Retina (tissue), 1 donor: Measurements from ENCODE around the gene METTL17.
"Not testable (repeated sequence)": the region's sequence is repeated elsewhere in the genome, so short reads cannot be mapped to it uniquely, and the experiment has no call there.

Experiments used
- DNase-seq: peaks from one replicate; pipeline ENCODE4 v3.0.0-alpha.2; 2016

Gene METTL17, protein sequence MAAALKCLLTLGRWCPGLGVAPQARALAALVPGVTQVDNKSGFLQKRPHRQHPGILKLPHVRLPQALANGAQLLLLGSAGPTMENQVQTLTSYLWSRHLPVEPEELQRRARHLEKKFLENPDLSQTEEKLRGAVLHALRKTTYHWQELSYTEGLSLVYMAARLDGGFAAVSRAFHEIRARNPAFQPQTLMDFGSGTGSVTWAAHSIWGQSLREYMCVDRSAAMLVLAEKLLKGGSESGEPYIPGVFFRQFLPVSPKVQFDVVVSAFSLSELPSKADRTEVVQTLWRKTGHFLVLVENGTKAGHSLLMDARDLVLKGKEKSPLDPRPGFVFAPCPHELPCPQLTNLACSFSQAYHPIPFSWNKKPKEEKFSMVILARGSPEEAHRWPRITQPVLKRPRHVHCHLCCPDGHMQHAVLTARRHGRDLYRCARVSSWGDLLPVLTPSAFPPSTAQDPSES

DNA sequence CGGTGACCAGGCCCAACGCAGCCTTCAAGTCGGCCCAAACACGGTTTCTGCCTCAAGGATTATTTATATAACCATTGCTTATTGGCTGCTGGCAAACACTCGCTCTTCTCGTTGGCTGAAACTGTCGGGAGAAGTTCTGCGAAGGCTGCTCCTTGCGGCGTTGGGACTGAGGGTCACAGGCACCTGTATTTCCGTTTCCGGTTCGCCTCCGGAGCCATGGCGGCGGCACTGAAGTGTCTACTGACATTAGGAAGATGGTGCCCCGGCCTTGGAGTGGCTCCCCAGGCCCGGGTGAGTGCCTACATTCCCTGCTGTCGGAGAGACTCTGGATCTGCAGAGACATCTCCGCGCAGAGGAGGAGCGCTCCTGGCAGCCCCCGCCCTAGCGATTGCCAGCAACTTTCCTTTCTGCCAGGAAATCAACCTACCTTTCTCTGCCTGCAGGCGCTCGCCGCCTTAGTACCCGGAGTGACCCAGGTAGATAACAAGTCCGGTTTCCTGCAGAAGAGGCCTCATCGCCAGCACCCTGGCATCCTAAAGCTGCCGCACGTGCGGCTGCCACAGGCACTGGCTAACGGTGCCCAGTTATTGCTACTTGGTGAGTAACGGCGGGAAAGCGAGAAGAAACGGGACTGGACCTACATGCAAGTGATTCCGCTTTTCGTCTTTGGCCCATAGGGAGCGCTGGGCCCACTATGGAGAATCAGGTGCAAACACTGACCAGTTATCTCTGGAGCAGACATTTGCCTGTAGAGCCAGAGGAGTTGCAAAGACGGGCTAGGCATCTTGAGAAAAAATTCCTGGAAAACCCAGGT, at the start of gene METTL17:
TSS of gene METTL17 (plus strand) at position 194 of the 814 bp plus-strand sequence. CDS start at position 217, 23 bp downstream.
- peak; percentile 93 for DNase-seq

GRCh38 chr14:20945146-20945545, 44.6 kb upstream of the METTL17 start:
- not testable (repeated sequence) for DNase-seq

- not testable (repeated sequence) for DNase-seq
These were observed 43.1 kb upstream of the METTL17 start for GRCh38 chr14:20946707-20947106.

- not testable (repeated sequence) for DNase-seq
These were observed 34.8 kb upstream of the METTL17 start, which contains the start of gene RNASE2 for GRCh38 chr14:20954736-20955537. RNASE2 (plus strand) TSS chr14:20955487; CDS start chr14:20955772, 285 bp downstream.

DNA sequence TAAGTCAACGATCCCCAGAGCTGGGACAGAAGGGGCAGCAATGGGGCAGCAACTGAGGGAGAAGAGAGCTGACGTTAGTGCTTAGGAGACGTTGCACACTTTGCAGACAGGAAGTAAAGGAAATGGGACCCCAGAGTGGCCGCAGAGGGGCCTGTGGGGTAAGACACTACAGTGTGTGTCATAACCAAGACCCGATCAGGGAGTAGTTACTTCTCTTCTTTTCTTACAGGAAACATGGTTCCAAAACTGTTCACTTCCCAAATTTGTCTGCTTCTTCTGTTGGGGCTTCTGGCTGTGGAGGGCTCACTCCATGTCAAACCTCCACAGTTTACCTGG, 34.3 kb upstream of the METTL17 start:
- DNase-seq, result not testable (repeated sequence)

DNA sequence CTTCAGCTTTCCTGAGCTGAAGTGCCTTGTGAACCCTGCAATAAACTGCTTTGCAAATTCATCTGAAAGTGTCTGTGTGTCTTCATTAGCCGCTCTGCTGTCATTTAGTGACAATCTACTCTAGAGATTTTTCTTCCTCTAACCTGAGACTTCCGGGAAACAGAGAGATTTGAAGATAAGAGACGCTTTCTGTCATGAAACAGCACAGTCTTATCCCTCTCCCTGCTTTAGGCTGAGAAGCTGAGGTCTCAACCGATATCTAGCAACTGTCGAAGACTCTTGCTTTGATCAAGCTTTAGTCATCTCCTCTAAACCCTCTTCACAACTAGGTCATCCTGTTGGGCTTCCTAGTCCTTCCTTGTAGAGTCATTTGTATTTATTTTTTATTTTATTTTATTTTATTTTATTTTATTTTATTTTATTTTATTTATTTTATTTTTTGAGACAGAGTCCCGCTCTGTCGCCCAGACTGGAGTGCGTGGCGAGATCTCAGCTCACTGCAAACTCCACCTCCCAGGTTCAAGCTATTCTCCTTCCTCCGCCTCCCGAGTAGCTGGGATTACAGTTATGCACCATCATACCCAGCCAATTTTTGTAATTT, 33.3 kb upstream of the METTL17 start:
- DNase-seq, result no peak

- DNase-seq, result not testable (repeated sequence)
These were observed 30.8 kb upstream of the METTL17 start for GRCh38 chr14:20958946-20959345.

- no peak for DNase-seq
These were observed 20.4 kb upstream of the METTL17 start for GRCh38 chr14:20969336-20969735.

DNA sequence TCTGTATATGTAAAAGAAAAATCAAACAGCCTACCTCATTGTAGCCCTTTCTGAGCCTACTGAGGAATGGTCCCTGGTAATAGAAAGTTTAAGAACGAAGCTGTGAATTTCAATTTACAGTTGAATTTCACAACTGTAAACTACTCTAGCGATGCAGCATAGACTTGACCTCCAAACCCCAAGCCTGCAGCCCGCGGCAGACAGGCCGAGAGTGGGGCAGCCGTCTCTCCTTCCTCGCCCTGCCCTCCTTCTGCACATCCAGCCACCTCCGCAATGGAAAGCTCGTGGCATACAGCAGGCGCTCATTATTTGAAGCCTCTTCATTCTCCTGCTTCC, 19.2 kb upstream of the METTL17 start:
- no peak for DNase-seq

- DNase-seq, result peak; percentile 96
These were observed 18.6 kb upstream of the METTL17 start for GRCh38 chr14:20970983-20971704.

- DNase-seq, result no peak
These were observed 18.1 kb upstream of the METTL17 start for GRCh38 chr14:20971705-20972021.

GRCh38 chr14:20973501-20973900, 16.3 kb upstream of the METTL17 start:
- no peak for DNase-seq

GRCh38 chr14:20976291-20976690, 13.5 kb upstream of the METTL17 start:
- DNase-seq, result no peak

DNA sequence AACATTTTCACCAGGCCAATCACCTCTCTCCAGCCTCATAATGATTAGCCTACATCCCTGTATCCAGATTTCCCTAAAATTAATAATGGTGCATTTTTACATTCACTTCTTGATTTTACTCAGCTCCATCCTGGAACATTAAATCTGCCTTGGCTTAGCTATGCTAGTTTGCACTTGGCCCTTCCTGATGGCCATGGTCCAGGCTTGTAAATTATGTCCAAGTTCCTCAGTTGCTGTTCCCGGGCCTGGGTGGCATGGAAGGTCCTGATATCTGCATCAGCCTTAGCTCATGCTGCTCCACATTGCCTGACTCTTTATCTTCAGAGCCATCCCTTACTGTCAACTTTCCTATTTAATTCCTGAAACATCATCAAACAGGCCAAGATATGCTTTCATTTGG, 11.1 kb upstream of the METTL17 start:
- DNase-seq, result no peak

DNA sequence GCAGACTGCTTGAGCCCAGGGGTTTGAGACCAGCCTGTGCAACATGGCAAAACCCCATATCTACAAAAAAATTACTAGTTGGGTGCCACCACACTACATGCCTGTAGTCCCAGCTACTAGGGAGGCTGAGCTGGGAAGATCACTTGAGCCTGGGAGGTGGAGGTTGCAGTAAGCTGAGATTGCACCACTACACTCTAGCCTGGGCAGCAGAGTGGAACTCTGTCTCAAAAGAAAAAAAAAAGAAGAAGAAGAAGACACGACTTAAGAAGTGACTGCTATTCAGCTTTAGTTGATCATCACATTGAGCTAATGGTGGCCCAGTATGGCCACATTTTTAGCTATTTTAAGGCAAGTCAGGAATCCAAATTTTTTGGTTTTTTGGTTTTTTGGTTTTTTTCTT, 8.9 kb upstream of the METTL17 start:
- no peak for DNase-seq

- no peak for DNase-seq
These were observed 7.0 kb upstream of the METTL17 start for GRCh38 chr14:20982646-20983369.

GRCh38 chr14:20985650-20986049, 4.1 kb upstream of the METTL17 start:
- not testable (repeated sequence) for DNase-seq

GRCh38 chr14:20986811-20987210, 3.0 kb upstream of the METTL17 start:
- no peak for DNase-seq

DNA sequence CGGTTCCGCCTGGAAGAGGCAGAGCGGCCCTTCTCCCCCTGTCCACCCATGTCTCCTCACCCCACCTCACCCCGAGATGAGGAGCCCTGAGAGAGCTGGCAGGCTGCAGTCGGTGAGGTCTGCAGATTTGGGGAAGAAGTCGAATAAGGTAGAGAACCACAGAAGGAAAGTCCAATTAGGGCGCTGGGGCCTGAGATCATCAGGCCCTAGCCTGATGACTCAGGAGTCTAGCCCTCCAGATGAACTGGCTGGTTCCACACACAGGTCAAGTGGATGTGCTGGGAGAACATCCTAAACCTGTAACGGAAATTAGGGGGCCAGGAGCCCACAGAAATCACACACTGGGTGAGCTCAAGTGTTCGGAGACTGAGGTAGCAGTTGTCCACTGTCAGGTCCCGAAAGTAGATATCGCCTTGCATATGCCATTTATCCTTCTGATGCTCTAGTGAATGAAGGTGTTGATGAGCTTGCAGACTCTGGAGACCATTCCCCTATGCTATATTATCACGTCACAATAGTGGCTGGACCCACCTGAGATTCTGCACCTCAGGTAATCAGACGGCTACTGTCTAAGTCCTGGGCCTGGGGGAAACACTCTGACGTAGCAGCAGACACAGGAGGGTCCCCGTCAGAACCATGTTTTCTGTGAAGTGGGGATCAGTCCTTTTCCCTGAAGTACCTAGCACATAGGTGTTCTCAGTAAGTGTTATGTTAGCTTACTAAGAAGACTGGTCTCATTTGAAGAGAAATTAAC, 886 bp upstream of the METTL17 start:
- DNase-seq, result peak; percentile 5

DNA sequence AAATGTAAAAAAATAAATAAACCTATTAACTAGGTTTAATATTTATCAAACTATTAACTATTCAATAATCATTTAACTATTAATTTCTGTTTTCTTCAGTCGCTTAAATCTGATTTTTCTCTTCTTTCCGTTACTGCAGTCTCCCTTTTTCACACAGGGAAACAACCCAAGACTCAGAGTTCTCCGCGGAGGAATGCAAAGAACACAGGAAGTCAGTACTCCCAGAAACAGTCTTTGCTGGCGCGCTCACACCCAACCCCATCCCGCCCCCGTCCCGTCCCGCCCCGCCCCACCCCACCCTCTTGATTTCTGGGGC, 351 bp upstream of the METTL17 start:
- no peak for DNase-seq

DNA sequence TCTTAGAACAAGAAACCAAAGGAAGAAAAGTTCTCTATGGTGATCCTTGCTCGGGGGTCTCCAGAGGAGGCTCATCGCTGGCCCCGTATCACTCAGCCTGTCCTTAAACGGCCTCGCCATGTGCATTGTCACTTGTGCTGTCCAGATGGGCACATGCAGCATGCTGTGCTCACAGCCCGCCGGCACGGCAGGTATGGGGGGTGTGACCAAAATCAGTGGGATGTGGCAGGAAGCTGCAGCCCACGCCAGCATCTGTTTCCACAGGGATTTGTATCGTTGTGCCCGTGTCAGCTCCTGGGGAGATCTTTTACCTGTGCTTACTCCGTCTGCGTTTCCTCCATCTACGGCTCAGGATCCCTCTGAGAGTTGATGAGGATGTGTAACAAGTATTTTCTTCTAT, 6.7 kb downstream of the METTL17 start:
- DNase-seq, result no peak
